ENCODE measurements around the gene CD3E.

The CD3E gene

GRCh38 chr11:118304568-118305248 lies at the start of gene CD3E:
CD3E (plus strand) TSS chr11:118304730; CDS start chr11:118304953, 223 bp downstream.
- no peak for DNase-seq (ENCODE audit: low spot score)

GRCh38 chr11:118258410-118258809 lies 46.1 kb upstream of the CD3E start:
- no peak for DNase-seq (ENCODE audit: low spot score)

GRCh38 chr11:118259138-118259537 lies 45.4 kb upstream of the CD3E start:
- no peak for DNase-seq (ENCODE audit: low spot score)

- DNase-seq (ENCODE audit: low spot score) = no peak
Measured at GRCh38 chr11:118260353-118260752, 44.2 kb upstream of the CD3E start.

GRCh38 chr11:118263112-118263511 lies 41.4 kb upstream of the CD3E start:
- DNase-seq (ENCODE audit: low spot score) = no peak

- DNase-seq (ENCODE audit: low spot score) = peak; percentile 85
Measured at GRCh38 chr11:118263695-118264568, 40.6 kb upstream of the CD3E start, which contains the start of gene MPZL2. MPZL2 (minus strand) TSS chr11:118264297; CDS start chr11:118264153, 144 bp downstream.

- no peak for DNase-seq (ENCODE audit: low spot score)
Measured at GRCh38 chr11:118264569-118265465, 39.7 kb upstream of the CD3E start.

GRCh38 chr11:118265954-118266353 lies 38.6 kb upstream of the CD3E start:
- peak; percentile 41 for DNase-seq (ENCODE audit: low spot score)

GRCh38 chr11:118267486-118267885 lies 37.0 kb upstream of the CD3E start:
- no peak for DNase-seq (ENCODE audit: low spot score)

GRCh38 chr11:118272001-118272400 lies 32.5 kb upstream of the CD3E start:
- DNase-seq (ENCODE audit: low spot score) = no peak

GRCh38 chr11:118274186-118274585 lies 30.3 kb upstream of the CD3E start:
- DNase-seq (ENCODE audit: low spot score) = no peak

- no peak for DNase-seq (ENCODE audit: low spot score)
Measured at GRCh38 chr11:118275176-118275575, 29.4 kb upstream of the CD3E start.

GRCh38 chr11:118276422-118276821 lies 28.1 kb upstream of the CD3E start:
- no peak for DNase-seq (ENCODE audit: low spot score)

GRCh38 chr11:118277312-118277711 lies 27.2 kb upstream of the CD3E start:
- DNase-seq (ENCODE audit: low spot score) = peak; percentile 48

- no peak for DNase-seq (ENCODE audit: low spot score)
Measured at GRCh38 chr11:118281284-118281683, 23.2 kb upstream of the CD3E start.

GRCh38 chr11:118282606-118283005 lies 21.9 kb upstream of the CD3E start:
- DNase-seq (ENCODE audit: low spot score) = no peak

GRCh38 chr11:118283037-118283636 lies 21.4 kb upstream of the CD3E start:
- peak; percentile 39 for DNase-seq (ENCODE audit: low spot score)

- no peak for DNase-seq (ENCODE audit: low spot score)
Measured at GRCh38 chr11:118283756-118284350, 20.7 kb upstream of the CD3E start.

GRCh38 chr11:118286545-118286944 lies 18.0 kb upstream of the CD3E start:
- no peak for DNase-seq (ENCODE audit: low spot score)

GRCh38 chr11:118287006-118287405 lies 17.5 kb upstream of the CD3E start:
- peak; percentile 74 for DNase-seq (ENCODE audit: low spot score)

GRCh38 chr11:118289401-118289800 lies 15.1 kb upstream of the CD3E start:
- no peak for DNase-seq (ENCODE audit: low spot score)
